HG03342 (cell line): ENCODE measurements around the gene CA7.
"Not testable (repeated sequence)": the region's sequence is repeated elsewhere in the genome, so short reads cannot be mapped to it uniquely, and the experiment has no call there.

Source experiments
- ATAC-seq: cut with Tn5 transposase; IDR thresholded peaks from one replicate; pipeline ENCODE4 v1.9.1; 2021; ENCODE audit warnings: mild to moderate bottlenecking, moderate library complexity; ENCODE audit not compliant: unreplicated experiment

The CA7 gene

GRCh38 chr16:66846266-66846665, 2.1 kb downstream of the CA7 start:
- ATAC-seq: no peak

GRCh38 chr16:66846831-66847230, 2.6 kb downstream of the CA7 start:
- no peak for ATAC-seq

DNA sequence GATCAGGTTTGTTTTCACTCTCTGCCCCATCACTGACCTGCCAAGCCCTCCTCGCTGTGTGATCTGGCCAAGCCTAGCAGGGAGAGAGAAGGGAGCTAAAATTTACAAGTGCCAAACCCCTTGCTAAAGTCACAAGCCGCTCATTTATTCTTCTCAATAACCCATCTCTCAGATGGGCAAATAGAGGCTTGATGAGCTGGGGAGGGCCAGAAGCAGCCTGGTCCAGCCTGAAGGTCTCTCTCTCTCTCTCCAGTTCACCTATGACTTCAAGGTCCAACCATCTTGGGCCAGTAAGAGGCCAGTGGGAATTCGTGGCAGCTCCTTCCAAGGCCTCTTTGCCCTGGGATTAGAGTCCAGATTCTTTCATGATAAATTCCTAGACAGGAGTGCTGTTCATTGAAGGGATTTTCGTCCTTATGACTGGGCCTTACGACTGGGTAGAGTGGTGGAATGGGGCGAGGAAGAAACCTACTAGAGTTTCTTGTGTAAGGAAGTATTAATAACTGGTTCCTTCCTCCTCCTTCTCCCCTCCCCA, 3.4 kb downstream of the CA7 start:
- ATAC-seq: no peak

DNA sequence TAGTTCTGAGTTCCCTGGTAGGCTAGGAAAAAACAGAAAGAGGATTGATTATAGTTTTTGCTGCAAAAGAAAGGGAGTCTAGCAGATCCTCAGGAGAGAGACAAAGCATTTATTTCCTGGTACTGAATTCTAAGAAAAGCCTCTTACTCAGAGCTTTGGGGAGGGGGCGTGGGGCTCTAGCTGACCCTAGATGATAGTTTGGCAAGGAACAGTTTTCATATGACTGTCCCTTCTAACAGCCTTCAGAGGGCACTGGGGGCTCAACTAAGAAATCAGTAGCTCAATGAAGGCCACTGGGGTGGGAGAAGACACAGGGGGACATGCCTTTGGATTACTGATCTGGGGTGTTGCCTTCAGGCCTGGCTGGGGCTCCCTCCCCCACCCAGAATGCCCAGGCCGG, 4.0 kb downstream of the CA7 start:
- no peak for ATAC-seq

GRCh38 chr16:66849021-66849420, 4.8 kb downstream of the CA7 start:
- no peak for ATAC-seq

- ATAC-seq: no peak
Observed at GRCh38 chr16:66849549-66849948, 5.3 kb downstream of the CA7 start.

DNA sequence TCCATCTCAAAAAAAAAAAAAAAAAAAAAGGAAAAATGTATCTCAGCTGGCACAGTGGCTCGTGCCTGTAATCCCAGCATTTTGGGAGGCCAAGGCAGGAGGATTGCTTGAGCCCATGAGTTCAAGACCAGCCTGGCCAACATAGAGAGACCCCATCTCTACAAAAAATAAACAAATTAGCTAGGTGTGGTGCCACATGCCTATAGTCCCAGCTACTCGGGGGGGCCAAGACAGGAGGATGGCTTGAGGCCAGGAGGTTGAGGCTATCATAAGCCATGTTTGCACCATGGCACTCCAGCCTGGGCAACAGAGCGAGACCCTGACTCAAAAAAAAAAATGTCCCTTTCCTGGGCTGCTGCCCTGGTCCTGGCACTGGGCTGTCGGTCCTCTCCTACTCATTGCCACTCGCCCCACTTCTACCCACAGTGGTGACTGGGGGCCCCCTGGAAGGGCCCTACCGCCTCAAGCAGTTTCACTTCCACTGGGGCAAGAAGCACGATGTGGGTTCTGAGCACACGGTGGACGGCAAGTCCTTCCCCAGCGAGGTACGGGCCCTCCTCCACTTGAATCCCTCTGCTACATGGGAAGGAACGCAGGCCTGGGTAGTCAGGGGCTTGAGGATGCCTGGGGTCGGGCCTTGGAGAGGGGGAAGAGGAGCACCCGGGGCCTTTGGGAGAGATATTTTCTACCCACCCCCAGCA, 6.1 kb downstream of the CA7 start:
- no peak for ATAC-seq

GRCh38 chr16:66851166-66851964, 7.2 kb downstream of the CA7 start:
- ATAC-seq: no peak

- ATAC-seq: no peak
Observed at GRCh38 chr16:66853261-66854139, 9.3 kb downstream of the CA7 start.

- ATAC-seq: no peak
Observed at GRCh38 chr16:66856184-66856730, 12.0 kb downstream of the CA7 start.

DNA sequence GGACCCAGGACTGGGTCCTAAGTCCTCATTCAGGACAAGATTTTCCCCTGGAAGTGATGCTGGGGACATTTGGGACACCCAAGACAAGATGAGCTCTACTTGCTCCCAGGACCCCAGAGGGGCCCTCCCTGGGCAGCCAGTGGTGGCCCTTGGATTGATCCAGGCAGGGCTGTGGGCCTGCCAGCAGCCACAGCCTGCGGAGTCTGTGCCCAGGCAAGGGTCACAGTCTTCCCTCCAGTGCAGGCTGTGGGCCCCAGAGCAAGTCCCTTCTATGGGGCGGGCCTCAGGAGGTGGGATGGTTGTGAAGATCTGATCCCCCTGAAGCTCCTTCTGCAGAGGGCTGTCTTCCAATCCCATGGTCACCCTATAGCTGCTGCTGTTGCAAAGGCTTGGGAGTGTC, 12.6 kb downstream of the CA7 start:
- ATAC-seq: no peak

GRCh38 chr16:66857437-66857836, 13.2 kb downstream of the CA7 start:
- ATAC-seq: no peak

DNA sequence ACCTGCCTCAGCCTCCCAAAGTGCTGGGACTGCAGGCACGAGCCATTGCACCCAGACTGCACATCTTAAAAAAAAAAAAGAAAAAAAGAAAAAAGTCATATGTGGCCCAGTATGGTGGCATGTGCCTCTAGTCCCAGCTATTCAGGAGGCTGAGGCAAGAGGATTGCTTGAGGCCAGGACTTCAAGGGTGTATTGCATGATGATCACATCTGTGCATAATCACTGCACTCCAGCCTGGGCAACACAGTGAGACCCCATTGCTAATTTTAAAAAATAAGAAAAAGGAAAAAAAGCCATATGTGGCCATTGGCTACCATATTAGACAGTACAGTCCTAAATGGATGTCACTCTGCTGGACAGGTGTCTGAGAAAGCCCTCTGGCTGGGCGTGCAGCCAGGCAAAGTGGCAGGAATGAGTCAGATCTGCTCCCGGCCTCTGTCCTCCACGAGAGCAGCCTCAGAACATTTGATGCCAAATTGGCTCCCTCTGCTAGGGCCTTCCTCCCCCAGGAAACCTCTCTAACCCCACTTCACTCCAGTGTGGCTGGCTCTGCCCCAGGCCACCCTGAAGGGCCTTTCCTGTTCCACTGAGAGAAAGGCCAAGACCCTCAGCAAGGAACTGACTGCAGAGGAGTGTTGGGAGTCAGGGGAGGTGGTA, 14.7 kb downstream of the CA7 start:
- no peak for ATAC-seq

DNA sequence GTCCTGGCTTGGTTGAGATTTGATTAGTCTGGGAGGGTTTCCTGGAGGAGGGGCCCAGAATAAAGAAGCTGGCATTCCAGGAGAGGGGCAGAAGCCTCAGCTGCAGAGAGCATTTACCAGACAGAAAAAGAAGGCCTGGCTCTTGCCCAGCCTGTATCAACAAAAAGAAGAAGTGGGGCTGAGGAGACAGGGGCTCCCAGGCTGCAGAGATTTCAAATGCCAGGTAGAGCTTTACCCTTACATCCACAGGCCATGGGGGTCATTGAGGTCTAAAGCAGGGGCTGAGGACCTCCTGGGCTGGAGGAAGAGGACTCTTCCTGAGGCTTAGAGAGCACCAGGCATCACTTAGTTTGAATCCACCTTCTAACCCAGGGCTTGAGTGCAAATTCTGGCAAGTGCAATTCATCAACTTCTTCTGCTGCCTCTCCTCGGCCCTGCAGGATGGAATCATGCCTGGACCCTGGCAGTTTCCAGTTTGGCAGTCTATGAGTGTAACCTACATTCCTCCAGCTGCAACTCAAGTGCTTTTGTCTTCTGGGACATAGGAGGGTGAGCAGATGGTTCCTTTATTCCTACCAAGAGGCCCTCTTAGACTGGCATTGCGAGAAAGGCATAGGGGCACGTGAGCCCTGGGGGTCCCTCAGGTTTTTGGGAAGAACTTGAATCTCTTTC, 15.3 kb downstream of the CA7 start:
- ATAC-seq: no peak

- ATAC-seq: no peak
Observed at GRCh38 chr16:66862023-66862520, 17.9 kb downstream of the CA7 start.

GRCh38 chr16:66863707-66864106, 19.5 kb downstream of the CA7 start:
- no peak for ATAC-seq

GRCh38 chr16:66869424-66869823, 25.2 kb downstream of the CA7 start:
- no peak for ATAC-seq

GRCh38 chr16:66871363-66871762, 27.1 kb downstream of the CA7 start:
- ATAC-seq: not testable (repeated sequence)

GRCh38 chr16:66871840-66872239, 27.6 kb downstream of the CA7 start:
- ATAC-seq: no peak

- ATAC-seq: no peak
Observed at GRCh38 chr16:66872559-66872942, 28.3 kb downstream of the CA7 start.
